ENCODE measurements around the gene CAMK2A.

GRCh38 chr5:150258130-150258529 lies 31.4 kb downstream of the CAMK2A start:
- TF ChIP-seq POLR2A (IDR thresholded peaks at IDR 0.05) (no peak), CTCF (IDR thresholded peaks at IDR 0.05) (no peak), EP300 (IDR thresholded peaks at IDR 0.05) (no peak)

All from sigmoid colon (tissue), 4 donors.